Heart left ventricle (tissue), 13 donors: ENCODE results near the gene C19orf38.

Source experiments
- POLR2A ChIP-seq, 2 donors: fragments of 450-650 bp; IDR thresholded peaks; one replicate each; pipeline ENCODE4 v1.6.1; 2017; ENCODE audit warnings: antibody characterized with exemption in 2 of 2, mild to moderate bottlenecking in 2 of 2, moderate library complexity in 2 of 2
- TF ChIP-seq, protein P1 (sequence below), 12 donors: fragments of 200-600 bp; sonication (generic) in 4 of 12; IDR thresholded peaks; one replicate each; pipeline versions ENCODE4 v1.5.0 to v1.8.0; 2018 to 2022; ENCODE audit warnings: antibody characterized with exemption in 12 of 12, mild to moderate bottlenecking in 5 of 12
- donor health status: ischemic (EF 13 %, LVEDD 7.1; RV severe dilation, severe dysfunction).
- donor health status: DM: no; HTN: yes; CAD: no.
- donor health status: DM: no; HTN: no; CAD: no.
- donor health status: ischemic (EF 25% LVEDD 6.9; RV normal size, moderate dysfunction).
- donor health status: ischemic (EF 25% LVEDD 5.7; RV mildly dilated, moderate dysfunction).
- donor health status: ischemic (EF 35%, LVEDD 5.7; RV mildly dilated, moderate dysfunction).
- donor health status: nonischemic (EF 11% LVEDD 7.7; RV severe dilation, severe dysfunction).
- donor health status: DM: yes; HTN: yes; CAD: no.
- donor health status: PGD.
- donor health status: ischemic (EF 29% LVEDD 5.4; RV normal size, mild dysfunction).
- donor health status: nonischemic (EF 23%, LVEDD 6.1; RV moderate dilation, normal function).

DNA sequence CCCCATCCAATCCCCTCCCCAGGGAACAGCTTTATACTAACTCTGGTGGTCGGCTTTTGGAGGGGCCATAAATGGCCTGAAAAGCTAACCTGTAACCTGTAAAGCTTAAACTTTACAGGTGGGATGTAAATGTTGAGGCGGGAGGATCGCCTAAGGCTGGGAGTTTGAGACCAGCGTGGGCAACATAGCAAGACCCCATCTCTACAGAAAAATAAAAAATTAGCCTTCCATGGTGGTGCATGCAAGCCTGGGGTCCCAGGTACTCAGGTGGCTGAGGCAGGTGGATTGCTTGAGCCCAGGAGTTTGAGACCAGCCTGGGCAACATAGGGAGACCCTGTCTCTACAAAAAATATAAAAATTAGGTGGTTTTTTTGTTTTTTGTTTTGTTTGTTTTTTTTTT lies 41.7 kb downstream of the C19orf38 start:
- TF ChIP-seq POLR2A (IDR thresholded peaks at IDR 0.05): no peak
- TF ChIP-seq, protein P1, sequence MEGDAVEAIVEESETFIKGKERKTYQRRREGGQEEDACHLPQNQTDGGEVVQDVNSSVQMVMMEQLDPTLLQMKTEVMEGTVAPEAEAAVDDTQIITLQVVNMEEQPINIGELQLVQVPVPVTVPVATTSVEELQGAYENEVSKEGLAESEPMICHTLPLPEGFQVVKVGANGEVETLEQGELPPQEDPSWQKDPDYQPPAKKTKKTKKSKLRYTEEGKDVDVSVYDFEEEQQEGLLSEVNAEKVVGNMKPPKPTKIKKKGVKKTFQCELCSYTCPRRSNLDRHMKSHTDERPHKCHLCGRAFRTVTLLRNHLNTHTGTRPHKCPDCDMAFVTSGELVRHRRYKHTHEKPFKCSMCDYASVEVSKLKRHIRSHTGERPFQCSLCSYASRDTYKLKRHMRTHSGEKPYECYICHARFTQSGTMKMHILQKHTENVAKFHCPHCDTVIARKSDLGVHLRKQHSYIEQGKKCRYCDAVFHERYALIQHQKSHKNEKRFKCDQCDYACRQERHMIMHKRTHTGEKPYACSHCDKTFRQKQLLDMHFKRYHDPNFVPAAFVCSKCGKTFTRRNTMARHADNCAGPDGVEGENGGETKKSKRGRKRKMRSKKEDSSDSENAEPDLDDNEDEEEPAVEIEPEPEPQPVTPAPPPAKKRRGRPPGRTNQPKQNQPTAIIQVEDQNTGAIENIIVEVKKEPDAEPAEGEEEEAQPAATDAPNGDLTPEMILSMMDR (IDR thresholded peaks at IDR 0.05): no peak
